HG02571 (cell line): Measurements from ENCODE around the gene FSHR.
A peak's percentile ranks its signal among the peaks of the same experiment; 100 is the strongest.

Experiments used
- ATAC-seq: cut with Tn5 transposase; IDR thresholded peaks from one replicate; pipeline ENCODE4 v1.9.1; 2021; ENCODE audit warnings: mild to moderate bottlenecking, moderate library complexity; ENCODE audit not compliant: unreplicated experiment

Gene FSHR

DNA sequence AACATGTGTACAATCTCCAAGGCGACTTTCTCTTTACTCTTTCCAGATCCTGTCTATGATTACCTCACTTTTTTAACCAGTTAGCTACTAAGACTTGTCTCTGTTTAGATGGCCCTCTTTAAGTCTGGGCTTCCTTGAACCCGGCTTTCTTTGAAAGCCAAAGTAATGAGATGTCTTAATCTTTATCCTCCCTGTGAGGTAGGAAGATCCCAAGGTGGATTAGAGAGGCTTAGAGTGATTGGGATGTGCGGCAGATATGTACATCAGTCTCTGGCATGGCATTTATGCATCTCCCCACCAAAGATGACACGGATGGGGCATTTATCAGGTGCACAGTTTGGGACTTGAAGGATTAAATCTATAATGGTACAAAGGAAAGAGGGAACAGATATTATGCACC, 186.3 kb downstream of the FSHR start:
- ATAC-seq: no peak

DNA sequence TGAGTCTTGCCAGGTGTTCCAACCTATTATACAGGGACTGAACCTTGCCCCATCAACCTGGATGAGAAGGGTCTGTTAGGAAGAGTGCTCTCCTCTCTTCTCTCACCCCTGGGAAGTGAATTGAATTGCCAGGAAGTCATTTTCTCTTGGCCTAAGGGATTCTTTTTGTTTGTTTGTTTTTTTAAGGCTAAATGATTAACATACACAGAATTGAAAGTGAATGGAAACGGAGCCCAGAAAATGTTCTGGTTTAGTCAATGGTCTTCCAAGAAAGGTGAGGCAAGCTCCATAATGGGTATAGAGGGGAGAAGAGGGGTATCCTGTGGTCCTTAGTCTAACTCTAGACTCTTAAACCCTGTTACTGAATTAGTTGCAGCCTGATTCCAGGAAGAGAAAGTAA, 189.1 kb downstream of the FSHR start:
- no peak for ATAC-seq

DNA sequence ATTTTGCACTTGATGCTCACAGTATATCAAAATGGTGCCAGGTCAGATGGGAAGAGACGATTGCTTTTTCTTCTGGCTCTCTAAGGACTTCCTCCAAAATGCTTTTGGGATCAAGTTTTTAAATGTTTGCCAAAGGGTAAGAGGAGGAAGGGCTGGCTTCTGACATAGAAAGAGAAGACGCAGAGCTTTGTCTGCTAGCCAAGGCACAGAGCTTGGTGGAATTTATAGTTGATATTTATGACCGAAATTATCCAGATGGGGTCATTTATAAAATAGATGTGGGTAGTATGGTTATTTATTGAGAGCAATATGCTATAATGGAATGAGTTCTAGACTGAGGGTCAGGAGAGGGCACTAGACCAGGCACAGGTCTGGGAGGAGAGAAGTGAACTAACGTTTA, 193.3 kb downstream of the FSHR start:
- no peak for ATAC-seq

DNA sequence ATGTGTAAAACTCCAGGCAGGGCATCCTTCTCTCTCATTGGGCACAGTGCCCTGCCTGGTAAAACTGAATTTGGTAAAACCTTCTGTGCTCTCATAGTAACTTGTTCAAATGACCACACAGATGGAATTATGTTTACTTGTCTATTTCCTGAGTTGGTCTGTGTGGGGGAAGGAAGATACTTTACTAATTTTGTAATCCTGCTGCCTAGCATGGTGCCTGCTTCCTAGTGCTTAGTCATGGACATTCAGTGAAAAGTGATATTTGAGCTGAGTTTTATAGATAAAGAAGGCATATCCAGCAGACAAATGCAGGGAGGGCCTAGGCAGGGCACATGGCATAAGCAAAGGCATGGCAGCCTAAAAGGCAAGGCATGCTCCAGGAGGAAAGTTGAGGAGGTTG, 199.4 kb downstream of the FSHR start:
- ATAC-seq: no peak

DNA sequence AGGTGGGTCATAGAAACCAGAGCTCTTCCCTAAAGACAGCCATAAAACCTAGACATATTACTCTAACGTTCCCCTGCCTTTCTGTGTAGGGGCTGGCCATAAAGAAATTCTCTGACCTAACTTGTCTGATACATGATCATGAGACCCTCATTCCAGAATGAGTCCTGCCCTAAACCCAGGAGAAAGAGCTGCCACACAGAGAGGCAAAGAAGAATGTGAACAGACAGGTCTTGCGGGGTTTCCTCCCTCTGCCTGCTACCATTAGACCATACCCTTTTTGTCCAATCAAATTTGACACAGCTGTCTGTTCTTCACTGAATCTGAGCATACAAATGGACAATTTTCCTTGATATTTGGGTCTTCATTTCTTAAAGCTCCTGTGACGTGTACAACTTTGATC, 200.0 kb downstream of the FSHR start:
- ATAC-seq: no peak

DNA sequence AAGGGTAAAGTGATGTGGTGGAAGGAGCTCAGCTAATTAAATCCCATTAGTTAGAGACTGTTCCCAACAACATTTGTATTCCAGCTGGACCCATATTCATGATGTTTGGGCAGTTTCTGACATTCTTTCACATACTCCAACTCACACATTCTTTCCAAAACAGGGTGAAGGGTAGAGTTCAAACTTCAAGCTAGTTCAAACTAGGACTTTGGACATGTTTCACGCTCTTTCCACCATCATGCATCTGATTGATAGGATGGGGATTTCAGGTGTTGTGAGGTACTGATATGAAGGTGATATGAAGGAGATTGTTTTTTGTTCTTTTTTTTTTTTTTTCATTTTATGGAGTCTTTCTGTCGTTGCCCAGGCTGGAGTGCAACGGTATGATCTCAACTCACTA, 201.7 kb downstream of the FSHR start:
- ATAC-seq: no peak

DNA sequence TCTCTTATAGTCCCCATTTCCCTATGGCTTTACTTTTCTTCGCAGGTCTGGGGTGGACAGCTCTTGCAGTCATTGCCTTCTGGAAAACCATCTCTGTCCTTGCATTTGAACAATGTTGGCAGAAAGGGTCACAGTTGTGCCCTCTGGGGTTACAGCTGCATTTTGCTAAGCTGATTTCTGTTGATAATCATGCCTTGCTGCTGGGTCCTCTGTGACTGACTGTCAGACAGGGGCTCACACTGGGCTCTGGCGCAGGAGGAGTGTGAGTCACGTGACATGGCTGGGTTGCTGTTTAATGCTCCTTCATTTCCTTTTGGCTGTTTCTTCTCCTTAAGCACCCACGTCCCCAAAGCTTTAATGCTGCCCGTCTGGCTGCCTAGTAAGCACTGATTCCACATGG, 202.2 kb downstream of the FSHR start:
- ATAC-seq: no peak

DNA sequence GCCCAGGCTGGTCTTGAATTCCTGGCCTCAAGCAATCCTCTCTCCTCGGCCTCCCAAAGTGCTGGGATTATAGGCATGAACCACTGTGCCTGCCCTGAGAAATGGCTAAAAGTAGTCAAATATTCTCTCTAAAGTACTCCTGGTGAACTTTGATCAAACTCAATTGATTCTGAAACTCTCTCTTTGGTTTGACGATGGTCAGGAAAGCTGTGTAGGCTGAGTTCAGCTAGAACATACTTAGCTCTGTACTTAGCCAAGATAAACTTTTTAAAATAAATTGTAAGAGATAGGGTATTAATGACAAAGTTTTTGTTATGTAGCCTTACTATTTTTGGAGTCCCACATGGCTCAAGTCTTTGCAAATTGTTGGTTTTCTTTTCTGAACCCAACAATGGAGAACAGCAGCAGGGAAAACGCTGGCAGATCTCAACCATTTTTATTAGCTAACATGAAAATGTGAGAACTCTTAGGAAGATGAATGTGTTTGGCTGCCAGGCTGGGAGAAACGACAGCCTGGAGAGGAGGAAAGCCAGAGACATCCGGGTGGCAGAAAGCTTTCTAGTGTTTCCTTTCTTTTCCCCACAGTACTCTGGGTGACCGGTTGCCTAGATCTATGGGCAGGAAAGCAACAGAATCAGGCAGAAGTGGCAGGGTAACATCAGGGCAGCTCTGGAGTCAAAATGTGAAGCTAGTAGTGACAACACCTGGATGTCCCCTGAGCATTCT, 205.8 kb downstream of the FSHR start:
- ATAC-seq: no peak

DNA sequence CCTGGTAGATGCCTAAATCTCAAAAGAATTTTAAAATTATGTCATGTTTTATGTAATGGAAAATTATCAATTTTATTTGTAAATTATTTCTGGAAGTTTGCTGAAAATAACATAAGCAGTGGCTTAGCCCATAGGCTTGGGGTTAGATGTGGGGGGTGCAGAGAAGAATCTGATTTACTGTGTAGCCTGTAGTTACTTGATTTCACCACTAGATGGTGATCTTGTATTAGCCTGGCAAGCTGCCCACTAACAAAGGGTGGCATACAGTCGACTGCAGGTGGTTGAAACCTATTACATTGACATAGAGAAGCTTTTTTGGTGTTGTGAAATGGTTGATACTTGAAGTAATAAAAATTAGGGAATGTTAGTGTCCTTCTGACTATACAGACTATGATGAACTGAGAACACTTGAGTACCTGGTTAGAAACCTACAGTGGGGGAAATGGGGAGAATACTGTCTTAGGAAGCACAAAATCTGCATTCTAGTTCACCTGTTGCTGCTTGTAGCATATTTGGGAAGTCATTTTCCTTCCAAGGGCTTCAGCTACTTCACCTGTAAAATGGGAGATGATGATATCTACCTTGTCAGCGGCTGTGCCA, 207.8 kb downstream of the FSHR start:
- ATAC-seq: peak; percentile 83

DNA sequence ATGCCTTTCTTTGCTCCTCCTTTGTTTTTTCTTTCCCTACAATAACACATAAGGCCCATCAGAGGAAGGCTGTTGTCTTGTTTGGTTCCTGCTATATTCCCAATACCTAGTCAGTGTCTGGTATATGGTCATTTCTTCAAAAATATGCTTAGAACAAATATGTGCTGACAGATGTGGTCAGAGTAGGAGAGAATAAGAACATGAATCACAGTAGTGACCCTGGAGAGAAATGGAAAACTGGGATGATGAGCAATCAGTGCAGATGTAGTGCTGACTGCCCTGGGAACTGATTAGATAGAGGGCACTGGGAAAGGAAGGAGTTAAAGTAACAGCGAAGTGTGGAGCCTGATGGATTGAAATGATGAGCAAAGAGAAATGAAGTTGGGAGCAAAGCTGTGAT, 209.4 kb downstream of the FSHR start:
- no peak for ATAC-seq

DNA sequence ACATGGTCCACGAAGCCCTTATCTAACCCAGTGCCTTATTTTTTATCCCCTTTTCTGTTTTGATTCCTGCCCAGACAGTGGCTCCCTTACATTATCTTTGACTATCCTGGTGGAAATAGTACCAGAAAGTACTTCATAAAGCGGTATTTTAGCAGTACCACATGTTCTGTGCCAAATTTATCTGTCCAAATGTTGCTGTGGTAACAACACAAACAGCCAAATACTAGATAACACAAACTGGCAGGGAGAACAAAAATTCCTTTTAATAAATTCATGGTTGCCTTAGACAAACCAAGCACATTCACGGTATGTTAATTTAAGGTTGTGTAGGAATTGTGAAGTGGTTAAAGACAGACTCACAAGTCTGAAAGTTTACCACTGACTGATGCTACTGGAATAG, 210.9 kb downstream of the FSHR start:
- no peak for ATAC-seq

DNA sequence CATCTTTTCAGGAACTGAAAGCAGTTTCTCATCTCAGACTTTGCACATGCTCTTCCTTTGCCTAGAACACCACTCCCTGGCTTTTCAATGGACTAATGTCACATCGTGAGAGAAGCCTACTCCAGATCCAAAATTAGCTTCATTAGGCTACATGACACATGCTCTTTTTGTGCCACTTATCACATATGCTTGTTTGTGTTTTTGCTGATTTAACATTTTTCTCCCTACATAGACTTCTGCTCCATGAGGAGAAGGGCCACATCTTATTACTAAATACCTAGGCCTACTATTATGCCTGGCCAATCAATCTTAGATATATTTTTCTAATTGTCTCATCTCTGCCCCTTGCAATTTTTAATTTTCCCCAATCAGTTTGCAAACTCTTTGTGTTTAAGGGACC, 212.4 kb downstream of the FSHR start:
- no peak for ATAC-seq

DNA sequence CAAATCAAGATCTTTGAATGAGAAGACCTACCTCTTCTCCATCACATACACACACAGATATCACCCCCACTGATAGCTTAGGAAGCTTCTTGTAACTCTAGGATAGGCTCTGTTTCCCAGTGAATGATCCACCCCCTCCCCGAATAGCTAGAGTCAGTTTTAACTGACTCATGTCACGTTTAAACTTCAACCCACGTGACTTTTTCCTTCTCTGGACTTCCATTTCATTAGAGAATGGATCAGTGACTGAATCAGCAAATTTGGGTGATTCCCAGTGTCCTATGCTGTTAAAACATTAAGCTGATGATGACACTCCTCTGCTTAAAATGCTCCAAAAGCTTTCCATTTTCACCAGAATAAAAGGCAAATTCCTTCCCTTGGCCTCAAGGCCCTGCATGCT, 212.9 kb downstream of the FSHR start:
- no peak for ATAC-seq

DNA sequence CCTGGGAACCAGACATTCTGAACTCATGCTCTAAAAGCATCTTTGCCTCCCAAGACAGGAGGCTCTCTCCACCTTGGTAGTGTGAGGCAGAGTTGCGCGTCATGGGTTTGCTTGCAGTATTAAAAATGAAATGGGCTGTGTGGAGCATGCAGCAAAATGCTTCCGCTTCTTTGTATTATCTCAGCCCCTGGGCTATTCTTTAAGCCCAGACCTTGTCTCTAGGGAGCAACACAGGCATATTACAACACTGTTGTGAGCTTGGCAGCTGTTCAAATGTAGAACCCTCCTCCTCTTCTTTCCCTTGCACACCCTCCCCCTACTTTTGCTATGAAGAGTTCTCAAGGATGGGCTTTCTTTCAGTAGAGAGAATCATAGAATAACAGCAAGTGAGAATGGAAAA, 213.7 kb downstream of the FSHR start:
- ATAC-seq: no peak

DNA sequence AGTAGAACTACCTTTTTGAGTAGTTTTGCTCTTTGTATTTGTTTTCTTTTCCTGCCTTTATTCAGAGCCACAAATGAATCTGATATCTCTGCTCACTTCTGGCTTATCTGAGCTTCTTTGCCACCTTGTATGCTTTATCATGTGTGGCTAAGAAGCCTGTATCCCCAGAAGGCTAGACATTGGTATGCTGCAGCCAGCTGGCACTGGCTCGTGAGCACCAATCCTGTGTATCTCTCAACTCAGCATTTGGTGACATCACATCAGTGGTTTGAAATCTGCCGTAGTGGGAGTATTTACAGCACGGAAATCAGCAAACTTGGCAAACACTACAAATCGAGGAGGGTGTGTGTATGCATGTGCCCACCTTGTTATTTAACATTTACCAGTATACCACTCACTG, 215.1 kb downstream of the FSHR start:
- ATAC-seq: no peak

DNA sequence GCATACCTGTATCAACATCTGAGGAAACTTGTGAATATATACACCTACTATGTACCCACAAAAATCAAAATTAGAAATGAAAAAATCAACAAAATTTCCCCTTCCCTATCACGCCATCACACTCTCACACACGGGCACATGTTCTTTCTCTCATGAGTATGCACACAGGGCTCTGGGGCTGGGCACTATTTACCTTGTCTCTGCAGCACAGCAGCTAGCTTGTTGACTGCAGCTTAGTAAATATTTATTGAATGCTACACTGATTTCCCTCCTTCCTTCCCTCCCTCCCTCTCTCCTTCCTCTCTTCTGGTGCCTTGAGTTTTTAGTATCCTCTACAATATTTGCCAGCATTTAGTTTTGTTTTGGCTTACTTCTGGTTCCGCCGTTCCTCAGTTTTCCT, 216.1 kb downstream of the FSHR start:
- no peak for ATAC-seq

DNA sequence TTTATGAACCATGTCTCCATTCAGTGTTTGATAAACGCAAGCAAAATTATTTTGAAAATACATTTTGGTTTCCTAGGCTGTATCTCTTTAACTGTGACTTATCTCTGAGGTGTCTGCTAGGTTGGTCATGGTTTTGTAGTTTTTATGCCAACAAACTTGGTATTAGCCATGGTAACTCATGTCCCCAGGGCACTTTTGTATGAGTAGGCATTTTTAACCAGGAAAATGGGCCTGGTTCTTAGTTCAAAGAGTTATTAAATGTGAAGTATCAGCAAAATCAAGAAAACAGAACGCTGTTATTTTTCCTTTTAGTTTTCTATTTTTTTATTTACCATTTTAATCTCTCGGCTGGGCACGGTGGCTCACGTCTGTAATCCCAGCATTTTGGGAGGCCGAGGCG, 219.5 kb downstream of the FSHR start:
- no peak for ATAC-seq

DNA sequence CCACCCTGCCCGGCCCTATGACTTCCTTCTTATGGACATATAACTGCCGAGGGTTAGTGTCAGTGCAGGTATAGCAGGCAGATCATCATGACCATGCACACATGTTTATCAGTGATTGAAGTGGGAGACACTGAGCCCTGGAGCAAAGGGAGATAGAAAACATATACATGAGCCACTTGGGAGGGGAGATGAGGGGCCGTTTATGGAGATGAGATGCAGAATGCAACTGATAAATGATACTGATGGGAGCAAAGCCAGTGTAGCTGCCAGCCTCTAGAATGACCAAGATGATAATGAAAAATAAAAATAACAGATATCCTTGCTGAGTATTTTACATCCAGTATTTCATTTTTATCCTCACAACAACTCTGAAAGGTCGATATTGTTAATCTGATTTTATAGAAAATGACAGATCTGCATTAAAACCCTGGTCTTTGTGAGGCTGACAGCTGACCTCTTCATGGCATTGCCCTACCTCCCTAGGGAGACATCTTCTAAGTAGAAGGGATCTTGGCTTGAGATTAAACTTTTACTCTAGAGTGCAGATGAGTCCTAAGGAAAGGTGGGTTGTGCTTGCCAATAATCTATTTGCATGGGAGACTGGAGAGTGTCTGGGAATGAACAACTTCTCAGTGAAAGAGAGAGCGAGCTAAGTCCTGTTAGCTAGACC, 220.4 kb downstream of the FSHR start:
- no peak for ATAC-seq

DNA sequence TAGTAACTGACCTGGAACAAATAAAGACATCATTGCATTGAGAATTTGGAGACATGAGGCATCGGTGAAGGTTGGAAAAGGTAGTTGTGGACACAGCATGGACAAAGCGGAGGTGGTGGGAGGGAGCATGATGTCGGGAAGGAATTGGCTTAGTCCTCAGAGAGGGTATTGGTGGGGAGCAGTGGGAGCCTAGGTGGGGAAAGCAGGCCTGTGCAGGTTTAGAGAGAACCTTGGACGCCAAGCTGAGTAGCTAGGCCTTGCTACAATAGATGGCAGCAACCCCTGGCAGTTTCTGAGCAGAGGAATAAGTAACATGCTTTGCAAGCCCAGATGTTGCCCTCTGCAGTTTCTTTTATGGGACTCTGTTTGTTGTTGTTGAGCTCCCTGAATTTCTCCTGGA, 221.6 kb downstream of the FSHR start:
- ATAC-seq: no peak

DNA sequence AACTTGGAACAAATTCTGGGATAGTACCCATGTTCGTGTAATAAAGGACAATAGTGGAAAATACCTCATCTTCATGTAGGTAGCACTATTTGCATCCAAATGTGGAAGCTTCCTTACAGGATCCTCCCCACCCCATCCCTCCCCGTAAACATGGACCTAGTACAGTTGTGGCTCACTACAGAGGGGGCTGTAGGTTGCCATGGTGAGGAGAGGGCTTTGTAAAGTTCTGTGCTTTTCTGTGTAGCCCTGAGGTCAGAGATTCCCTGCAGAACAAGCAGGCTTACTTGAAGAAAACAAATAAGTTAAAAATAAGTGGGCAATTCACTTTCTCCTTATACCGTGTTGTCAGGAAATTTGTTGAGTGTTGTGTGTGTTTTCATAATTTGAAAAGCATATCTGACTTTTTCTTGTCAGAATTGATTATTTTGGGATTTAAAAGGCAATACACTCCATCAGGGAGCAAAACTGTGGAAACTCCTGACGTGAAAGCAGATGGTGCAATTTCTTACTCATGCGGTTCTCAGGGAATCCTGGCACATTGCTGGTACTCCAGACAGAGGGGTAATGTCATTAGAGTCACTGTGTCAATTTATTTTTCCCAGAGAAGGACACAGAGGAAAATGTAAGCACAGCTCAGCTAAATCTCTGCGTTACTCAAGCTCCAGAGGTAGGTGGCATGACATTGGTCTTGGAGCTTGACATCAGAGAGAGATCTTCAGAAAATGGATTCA, 224.6 kb downstream of the FSHR start:
- ATAC-seq: no peak

DNA sequence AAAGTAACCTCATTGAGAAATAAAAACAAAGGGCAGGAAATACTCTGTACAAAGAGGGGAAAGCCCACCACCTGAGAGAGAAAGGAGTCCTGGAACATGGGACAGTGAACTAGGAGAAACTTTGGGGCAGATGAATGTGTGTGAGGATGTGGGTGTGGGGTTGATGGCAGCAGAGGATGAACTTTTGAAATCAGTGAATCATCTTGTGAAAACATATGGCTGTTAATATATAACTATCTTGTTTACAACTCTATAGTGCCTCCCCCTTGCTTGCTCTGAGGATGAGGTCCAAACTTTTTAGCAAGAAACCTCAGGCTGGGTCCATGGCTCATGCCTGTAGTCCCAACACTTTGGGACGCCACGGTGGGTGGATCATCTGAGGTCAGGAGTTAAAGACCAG, 227.0 kb downstream of the FSHR start:
- ATAC-seq: no peak

DNA sequence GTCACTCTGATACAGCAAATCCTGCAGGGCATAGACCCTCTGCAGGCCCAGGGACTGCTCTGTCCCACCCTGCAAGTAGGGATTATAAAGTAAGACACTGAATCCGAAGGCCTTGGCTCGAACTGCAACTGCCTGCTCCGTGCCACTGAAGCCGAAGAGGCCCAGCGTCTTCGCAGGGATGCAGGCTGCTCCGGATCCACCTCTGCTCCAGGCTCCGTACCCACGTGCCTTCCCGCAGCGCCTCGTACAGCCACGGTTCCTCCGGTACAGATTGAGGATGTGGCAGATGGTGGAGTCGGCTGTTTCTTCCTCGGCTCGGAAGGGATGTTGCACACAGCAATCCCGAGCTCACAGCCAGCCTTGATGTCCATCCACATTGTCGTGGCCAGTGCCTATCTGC, 238.4 kb downstream of the FSHR start:
- no peak for ATAC-seq
